Stimulated activated CD8-positive, alpha-beta memory T cell treated with anti-CD3 and anti-CD28 coated beads, Interleukin-2, amount 100 ng/mL, for 48 hours (primary cell): ENCODE results near the gene ASCC2.

ENCODE experiments used
- DNase-seq, 2 donors: peaks; one replicate each; pipeline ENCODE4 v3.0.0-alpha.2; 2020; ENCODE audit warnings: low read depth in 2 of 2

The ASCC2 gene

DNA sequence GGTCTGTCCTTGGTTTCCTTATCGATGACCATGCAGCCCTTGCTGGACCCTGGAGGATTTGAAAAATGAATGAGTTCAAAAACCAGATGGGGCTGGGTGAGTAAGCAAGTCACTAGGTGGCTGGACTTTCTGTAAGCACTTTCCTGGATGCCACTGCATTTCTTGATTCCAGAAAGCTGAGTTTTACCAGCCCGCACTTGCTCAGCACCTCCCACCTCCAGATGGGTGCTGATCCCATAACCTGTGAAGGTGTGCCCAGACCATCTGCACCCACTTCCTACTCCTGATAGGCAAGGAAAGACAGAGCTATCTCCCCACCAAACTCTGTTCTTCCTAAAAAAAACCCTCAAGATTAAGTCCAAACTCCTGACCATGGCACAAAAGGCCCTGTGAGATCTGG is 21.1 kb downstream of the ASCC2 start:
- no peak for DNase-seq

DNA sequence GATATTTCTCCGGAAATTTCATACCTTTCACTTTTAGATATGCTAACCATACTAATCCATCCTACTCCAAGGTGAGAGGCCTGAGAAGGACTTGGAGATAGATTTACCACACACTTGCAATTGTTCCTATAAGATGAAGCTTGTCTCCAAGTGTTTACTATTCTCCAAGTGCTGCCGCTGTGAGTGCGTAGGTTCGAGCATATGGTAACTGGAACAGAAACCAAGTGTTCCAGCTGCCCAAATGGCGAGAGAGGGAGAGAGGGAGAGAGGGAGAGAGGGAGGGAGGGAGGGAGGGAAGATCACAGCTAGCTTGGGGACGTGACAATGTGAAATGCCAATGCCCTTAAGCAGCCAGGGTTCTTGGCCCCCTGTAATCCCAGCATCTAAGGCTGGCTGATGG is 21.5 kb downstream of the ASCC2 start:
- DNase-seq: no peak

DNA sequence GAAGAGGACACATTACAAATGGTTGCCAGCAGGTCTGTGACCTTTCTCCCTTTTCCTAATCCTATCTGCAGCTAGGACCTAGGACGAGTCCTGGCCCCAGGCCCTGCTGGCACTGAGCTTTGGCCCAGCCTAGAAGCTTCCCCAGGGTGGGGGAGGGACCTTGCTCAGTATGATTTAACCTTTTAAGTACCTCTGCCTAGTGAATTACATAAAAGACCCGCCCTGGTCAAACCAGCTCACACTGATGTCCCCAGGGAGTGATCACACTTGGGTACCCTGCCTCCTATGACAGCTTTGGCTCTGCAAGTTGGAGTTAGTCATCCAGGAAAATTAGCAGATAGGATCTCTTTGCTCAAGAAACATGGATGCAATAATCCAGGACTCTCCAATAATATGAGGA is 21.9 kb downstream of the ASCC2 start:
- no peak for DNase-seq

DNA sequence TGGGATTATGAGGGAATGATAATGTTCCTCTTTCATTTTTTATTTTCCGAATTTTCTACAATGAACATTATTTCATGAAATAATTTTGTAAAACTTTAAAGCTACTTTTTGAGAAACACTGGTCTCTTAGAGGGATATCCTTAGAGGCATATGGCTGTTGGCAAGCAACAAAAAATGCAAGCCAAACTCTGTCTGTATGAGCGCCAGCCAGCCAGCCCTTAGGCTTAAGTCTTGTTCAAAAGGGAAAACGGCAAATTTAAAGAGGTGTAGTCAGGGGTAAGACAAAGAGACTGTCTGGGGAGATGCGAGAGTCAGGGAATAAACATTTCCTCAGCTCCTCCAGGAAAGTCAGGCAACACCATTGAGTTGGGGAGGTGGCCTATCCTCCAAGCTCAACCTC is 22.5 kb downstream of the ASCC2 start:
- no peak for DNase-seq

DNA sequence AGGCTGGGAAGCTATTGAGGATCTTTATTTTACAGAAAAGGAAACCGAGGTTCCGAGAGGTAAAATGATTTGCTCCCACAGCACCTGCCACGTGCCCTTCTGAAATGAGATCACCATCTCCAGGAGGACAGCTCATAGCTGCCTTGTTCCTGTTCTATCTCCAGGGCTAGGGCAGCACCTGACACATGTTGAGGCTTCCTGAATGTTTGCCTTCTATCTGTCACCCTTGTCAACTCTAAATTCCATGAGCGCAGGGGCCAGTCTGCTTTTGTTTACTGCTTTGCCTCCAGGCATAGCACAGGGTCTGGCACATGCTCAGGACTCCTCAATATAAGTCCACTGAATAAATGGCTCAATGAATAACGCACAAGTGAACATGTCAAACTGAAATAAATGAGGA is 24.1 kb downstream of the ASCC2 start:
- no peak for DNase-seq

DNA sequence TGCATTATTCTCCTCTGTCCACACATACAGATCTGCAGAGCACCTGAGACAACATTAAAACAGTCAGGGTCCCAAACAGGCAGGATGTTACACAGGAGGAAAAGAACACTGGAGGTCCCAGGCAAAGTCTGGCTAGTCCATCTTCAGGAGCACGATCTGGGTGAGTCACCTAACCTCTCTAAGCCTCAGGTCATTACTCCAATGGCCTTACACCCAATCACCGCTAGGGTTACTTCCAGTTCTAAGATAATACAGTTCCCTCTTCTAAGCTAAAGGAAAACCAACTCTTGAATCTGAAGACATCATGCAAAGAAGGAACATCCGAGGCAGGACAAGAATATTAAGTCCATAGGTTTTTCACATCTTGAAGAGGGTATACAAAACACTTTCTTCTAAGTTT is 24.5 kb downstream of the ASCC2 start:
- no peak for DNase-seq

DNA sequence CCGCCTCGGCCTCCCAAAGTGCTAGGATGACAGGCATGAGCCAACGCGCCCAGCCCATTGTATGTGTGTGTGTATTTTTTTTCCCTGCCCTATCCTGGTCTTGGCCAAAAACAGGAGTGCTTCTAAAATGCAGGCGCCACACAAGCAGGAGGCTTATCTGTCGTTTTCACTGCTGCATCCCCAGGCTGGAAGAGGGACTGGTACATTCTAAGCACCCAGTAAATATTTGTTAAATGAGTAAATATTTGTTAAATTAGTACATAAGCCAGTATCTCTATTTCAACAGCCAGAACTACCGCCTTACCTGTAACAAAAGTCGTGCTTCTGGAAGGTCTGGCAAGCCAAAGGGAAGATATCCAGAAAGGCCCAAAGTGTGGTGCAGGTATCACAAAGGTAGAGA is 24.9 kb downstream of the ASCC2 start:
- no peak for DNase-seq

DNA sequence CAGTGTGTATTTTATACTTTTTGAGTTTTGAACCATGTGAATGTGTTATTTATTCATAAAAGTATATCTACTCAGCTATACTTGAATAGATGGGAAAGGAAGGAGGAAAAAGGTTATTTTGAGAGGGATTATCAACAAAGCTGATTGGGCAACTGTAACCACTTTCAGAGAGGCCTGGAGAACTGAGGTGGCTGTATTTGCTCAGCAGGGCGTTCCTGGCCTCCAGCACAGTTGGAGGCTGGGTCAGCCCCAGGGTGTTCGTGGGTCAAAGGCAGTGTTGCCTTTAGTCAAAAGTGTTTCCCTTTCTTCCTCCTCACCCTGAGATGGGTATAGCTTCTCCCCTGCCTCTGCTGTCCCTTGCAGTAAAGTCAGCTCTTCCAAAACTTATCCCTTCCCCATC is 26.7 kb downstream of the ASCC2 start:
- no peak for DNase-seq

DNA sequence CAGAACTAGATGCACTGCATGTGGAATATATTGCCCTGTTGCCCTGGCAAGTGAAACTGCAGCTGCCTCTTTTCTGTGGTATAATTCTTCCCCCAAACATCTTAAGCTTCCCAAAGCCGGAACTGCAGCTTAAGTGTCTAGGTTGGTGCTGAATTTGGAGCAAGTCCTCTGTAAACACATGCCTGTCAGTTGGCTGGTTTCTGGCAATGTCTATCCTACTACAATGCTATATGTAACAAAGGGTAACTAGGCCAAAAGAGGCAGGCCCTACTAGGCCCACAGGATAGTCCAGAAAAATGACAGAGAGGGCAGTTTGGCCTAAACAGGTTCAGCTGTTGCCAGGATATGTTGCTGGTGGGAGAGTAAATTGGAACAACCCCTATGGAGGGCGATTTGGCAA is 27.9 kb downstream of the ASCC2 start:
- no peak for DNase-seq

DNA sequence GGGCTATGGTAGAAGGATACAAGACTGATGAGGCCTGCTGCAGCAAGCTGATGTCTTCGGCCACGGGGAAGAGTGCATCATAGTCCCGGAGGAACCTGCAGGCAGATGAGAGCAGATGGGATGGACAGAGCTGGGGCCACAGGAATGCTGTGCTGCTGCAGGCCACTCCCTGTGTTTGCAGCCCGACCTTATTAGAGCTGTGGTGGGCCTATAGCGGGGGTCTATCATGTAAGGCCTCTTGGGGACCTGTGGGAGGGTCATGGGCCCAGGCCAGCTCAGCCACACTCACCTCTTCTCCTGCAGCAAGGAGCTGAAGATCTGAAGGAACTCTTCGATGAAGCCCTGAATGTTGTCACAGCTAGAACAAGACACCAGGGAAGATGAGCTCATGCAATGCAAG is 31.9 kb downstream of the ASCC2 start:
- no peak for DNase-seq

DNA sequence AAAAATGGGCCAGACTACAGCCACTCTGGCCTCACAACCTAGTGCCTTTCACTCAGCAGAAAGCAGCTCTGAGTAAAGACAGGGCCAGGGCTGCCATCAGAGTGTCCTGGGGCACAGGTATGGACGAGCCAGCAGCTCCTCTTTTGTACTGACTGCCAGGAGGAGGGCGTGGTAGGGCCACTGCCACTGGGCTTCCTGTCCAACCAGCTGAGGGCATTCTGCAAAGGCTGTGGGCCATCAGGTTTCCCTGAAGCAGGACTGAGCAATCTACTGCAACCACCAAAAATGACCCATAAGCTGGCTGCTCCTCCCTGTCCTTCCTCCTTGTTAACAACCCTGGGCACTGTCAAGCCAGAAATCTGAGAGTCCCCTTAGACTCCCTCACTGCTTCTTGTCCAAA is 33.1 kb downstream of the ASCC2 start:
- no peak for DNase-seq

DNA sequence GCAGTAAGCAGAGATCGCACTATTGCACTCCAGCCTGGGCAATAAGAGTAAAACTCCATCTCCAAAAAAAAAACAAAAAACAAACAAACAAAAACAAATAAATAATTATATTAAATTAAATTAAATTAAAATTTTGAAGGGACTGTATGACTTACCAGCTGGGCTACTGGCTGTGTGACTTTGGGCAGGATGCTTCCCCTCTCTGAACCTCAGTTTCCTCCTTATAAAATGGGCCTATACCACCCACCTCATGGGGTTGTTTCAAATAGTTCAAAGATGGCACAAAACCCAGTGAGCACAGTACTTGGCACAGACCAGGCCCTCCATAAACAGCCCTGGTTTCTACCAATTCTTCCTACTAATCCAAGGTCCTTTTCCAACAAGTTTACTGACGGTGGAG is 34.9 kb downstream of the ASCC2 start:
- DNase-seq: no peak

DNA sequence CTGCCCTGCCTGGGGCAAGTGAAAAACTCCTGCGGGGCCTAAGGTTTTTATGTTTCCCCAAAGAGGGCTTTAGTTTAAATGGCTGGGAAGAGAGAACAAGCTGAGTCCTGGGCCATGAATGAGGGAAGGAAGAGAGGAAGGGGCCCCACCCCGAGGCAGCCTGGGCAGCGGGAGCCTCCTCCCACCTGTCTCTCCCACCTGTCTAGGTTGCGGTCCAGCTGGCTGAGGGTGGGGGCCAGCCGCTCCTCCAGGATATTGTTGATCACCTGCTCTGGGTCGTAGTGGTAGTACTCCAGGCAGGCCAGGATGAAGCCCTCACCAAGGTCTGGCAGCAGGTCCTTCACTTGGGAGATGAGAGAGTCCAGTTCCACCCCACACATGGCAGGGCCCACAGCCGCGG is 36.3 kb downstream of the ASCC2 start:
- DNase-seq: no peak

DNA sequence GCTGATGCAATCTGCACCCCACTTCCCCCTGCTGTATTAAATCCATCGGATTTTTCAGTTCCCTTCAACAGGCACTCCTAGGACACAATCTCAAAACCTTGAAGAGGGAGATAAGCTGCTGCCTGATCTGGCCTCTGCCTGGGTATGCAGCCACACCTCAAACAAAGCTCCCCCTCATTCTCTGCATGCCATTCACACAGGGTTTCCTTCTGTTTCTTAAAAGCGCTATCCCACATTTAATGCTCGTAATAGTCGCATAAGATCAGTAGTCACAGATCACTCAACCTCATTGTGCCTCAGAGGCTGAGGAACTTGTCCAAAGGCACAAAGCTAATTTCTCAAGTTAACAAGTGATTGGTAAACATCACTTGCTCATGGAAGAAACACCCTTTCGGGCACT is 36.9 kb downstream of the ASCC2 start:
- no peak for DNase-seq

DNA sequence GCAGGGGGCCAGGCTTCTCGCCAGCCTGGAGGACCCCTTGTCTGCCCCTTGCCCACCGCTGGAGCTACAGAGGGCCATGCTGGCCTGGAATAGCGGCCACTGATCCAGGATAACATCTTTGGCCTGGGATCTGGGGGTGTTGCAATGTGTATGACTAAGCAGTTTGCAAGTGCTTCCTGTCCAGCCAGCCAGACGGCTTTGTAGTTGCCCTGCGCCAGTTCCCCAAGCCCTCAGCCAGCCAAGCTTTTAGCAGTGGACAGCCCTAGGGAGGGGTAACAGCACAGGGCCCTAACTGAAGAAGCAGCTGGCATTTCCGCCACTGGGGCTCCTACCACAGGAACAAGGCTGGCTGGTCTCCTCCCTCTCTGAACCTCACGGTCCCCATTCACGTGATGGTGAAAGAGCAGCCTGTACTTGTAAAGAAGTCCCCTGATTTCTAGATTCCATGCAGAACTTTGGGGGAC is 38.8 kb downstream of the ASCC2 start:
- DNase-seq: no peak

DNA sequence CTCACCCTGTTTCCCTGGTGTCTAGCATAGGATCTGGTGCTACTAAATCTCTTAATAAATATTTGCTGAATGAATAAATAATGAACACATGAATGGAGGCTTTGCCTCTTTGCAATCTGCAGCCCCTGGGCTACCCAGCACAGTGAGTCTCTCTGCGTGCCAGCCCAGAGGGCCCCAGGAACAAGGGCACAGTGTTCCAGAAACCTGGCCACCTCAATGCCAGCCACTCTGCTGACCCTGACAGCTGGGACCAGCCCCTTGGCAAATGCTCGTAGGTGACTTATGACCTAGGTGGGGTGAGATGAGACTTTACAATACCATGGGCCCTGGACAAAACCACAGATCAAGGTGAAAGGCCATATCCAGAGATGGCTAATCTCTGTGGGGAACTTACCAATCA is 39.3 kb downstream of the ASCC2 start:
- no peak for DNase-seq

DNA sequence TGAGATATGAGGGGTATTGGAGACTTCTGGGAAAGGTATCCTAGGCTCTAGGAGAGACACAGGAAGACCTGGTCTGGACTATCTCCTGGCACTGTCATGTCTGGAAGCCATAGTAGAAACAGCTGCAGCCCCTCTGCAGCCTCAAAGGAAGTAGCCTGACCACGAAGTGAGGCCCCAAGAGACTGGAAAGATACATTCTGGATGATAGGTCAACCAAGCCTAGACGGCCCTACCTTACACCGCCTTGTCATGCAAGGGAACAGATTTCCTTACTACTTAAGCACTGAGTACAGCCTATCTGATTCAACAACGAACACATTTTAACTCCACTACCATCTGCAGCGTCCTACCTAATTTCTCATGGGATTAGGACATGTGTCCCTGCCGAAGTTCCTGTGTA is 39.8 kb downstream of the ASCC2 start:
- no peak for DNase-seq

DNA sequence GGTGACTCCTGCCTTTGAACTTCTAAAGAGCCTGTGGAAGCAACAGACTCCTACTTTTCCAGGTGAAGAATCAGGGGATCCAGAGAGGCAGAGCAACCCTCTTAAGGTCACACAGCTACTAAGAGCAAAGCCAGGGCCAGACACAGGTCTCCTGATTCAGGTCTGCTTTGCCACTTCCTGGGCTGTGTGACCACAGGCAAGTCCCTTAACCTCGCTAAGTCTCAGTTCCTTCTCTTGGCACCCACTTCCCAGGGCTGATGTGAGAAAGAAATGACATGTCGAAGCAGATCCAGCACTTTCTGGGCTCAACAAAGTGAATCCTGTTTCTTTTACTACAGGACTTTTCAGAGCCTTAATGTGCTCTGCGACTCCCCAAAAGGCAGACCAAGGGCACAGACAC is 40.7 kb downstream of the ASCC2 start:
- DNase-seq: no peak

DNA sequence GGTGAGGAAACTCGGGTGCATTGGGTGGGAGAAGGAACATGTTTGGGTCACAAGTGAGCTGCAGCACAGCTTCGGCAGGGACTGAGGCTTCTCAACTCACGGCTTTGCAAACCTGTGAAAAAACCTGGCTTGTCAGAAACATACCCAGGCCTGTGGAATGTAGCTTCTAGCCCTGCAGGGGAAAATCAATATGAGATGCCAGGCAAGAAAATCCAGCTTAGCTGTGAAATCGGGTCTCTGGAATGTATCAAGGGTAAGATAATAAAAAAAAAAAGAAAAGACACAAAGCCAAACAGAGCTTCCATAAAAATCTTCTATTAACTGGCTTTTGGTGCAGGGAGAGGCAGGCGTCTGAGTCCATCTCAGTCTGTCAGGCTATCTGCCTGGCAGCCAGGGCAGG is 42.4 kb downstream of the ASCC2 start:
- DNase-seq: no peak

DNA sequence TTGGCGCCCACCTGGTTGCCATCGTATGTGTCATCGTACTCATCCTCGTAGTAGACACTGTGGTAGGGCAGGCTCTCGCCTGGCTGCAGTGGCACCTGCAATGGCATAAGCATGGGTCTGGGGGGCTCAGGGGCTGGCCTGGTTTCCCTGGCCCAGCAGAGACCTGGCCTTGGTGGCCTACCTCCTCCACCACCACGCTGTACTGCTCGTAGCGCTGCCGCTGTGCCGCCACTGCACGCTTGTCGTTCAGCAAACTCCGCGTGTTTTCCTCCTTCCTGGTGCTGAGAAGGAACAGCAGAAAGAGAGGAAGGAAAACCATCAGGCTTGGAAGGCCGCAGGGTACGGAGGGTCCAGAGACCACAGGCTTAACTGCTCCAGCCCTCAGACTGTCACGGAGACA is 44.7 kb downstream of the ASCC2 start:
- no peak for DNase-seq

DNA sequence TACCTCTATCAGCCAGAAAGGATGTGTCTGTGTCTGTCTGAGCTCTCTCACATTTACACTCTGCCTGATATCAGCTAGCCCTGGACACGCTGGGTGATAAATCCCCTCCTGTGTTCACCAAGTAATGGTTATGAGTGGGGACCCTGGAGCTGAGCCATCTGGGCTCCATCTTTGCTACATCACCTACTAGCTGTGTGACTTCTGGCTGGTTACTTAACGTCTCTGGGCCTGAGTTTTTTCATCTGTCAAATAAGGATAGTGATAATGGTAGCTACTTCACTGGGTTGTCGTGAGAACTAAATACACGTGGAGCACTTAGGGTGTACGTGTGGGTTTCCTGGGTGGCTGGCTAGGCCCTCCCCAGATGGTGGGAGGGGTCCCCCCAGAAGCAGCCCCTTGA is 48.0 kb downstream of the ASCC2 start:
- DNase-seq: no peak

DNA sequence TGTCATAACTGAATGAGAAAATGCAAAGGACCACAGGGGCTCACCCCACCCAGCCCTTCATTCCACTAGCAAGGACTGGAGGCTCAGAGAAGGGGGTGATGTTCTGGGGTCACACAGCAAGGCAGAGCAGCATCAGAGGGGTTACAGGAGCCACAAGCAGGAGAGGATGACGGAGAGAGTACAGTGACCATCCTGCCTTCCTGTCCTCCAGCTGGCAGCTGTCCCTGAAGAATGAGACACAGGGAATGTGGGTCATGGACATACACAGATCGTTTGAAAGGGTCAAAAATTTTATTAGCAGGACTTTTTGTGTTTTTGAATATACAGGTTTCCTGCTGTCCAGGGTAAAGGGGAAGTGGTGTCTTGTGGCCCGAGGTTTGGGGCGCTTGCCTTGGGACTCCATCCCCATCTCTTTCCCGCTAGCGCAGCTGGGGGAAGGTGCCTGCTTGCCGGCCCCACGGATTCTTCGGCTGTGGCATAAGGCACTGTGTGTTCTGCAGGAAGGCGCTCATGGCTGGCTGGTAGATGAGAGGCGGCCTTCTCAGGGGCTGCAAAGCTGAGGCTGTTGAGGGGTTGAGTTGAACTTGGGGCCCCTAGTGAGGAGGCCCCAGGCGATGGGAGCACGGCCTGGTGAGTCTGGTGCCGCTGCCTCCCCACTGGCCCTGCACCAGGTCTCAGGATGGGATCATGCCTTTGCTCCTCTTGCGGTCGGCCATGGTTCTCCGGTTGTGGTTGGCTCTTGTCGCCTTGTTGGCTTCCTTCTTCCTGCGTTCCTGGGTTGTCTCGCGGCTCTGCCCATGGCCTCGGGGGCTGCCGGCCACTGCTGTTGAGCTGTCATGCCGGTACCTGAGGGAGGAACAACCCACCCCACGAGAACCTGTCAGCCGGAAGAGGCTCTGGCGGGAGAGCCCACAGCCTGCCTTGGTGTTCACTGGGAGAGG is 49.5 kb downstream of the ASCC2 start:
- DNase-seq: no peak

DNA sequence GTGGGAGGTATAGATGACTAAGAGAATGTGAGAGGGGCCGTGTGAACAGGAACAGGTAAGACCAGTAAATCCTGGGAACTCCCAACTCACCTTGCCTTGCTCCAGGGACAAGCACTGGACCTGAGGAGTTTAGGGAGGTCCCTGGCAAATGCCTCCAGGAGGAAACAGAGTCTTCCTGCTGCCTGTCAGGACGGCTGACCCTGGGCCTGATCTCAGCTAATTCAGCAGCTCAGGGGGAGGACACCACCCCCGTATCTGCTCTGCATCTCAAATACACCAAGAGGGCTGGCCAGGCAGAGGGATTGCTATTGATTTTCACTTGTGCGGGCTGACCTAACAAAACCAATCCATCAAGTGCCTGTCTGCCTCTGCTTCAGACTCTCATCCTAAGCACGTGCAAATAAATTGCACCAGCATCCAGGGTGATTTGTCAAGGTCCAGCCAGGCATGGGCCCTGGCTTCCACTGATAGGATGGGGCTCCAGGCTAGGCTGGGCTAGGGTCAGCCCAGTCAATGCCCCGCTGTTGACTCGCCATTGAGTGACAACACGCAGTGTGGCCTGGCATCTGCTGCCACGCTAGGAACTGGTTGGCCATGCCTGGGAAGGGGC is 50.6 kb downstream of the ASCC2 start:
- no peak for DNase-seq

DNA sequence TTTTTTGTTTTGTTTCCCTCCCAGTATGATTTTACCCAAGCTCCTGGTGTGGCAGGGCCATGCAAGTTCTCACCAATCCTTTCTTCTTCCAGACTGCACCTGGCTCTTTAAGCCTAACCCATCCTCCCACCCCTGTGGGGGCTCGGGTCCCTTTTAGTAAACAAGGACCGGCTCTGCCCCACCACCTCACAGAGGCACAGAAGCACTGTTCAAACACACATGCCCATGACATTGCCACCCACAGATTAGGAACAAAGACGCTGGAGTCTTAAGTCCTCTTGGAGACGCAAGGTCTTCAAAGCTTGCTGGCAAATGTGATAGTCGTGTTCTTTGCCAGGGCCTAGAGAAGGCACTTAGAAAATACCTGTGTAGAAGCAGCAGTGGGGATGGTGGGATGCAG is 52.0 kb downstream of the ASCC2 start:
- no peak for DNase-seq
